PC-3 (cell line): Measurements from ENCODE around the gene TLNRD1. TPM values are rescaled to one million over a fixed set of nuclear protein-coding genes. Genes with fewer than 3 reads are reported as not detected.

Experiments
- ATAC-seq: fragments of 200-7000 bp; cut with Tn5 transposase; 2 replicates; pipeline ENCODE4 v1.9.1; 2020; ENCODE audit warnings: mild to moderate bottlenecking, moderate library complexity
- BruUV-seq: library from RNA; stranded (reverse); fragments of 400-500 nt; replicated peaks from 2 replicates; lab custom pipeline; 2021; lab: Mats Ljungman, UMichigan
- CTCF ChIA-PET: fragments of 300-600 bp; sonication (Branson Sonifier 250); formaldehyde crosslinking; loops from one replicate; lab custom pipeline; 2022; ENCODE audit warnings: antibody characterized with exemption; lab: Charles Lee
- POLR2A ChIA-PET: fragments of 300-600 bp; sonication (Branson Sonifier 250); formaldehyde crosslinking; loops from one replicate; lab custom pipeline; 2022; ENCODE audit warnings: antibody characterized with exemption; ENCODE audit not compliant: unreplicated experiment; lab: Charles Lee
- DNase-seq: peaks from one replicate; pipeline ENCODE4 v3.0.0-alpha.2; 2015
- H2AFZ ChIP-seq: fragments of 300-600 bp; sonication (generic); 2 replicates; pipeline ENCODE4 v1.6.0; 2016; ENCODE audit warnings: antibody characterized with exemption, low read length
- H3F3A ChIP-seq: fragments of 300-600 bp; sonication (generic); one replicate; pipeline ENCODE4 v1.6.0; 2017; ENCODE audit warnings: antibody characterized with exemption, low read length, control low read depth, mild to moderate bottlenecking; ENCODE audit not compliant: unreplicated experiment
- H3K27ac ChIP-seq: fragments of 300-600 bp; sonication (generic); 2 replicates; pipeline ENCODE4 v1.5.1; 2016; ENCODE audit warnings: mild to moderate bottlenecking, low read length
- H3K27me3 ChIP-seq: fragments of 300-600 bp; sonication (generic); 2 replicates; pipeline ENCODE4 v1.6.1; 2016; ENCODE audit warnings: low read length, mixed read lengths
- H3K36me3 ChIP-seq: fragments of 300-600 bp; sonication (generic); 2 replicates; pipeline ENCODE4 v1.6.1; 2016; ENCODE audit warnings: low read depth, mixed run types, low read length, mixed read lengths
- H3K4me1 ChIP-seq: fragments of 300-600 bp; sonication (generic); 2 replicates; pipeline ENCODE4 v1.5.1; 2016; ENCODE audit warnings: low read length; ENCODE audit not compliant: insufficient read depth
- H3K4me2 ChIP-seq: fragments of 300-600 bp; sonication (generic); 2 replicates; pipeline ENCODE4 v1.6.0; 2016; ENCODE audit warnings: low read length
- H3K4me3 ChIP-seq: fragments of 300-600 bp; sonication (generic); 2 replicates; pipeline ENCODE4 v1.5.1; 2016; ENCODE audit warnings: mild to moderate bottlenecking, low read length, mixed read lengths
- H3K79me2 ChIP-seq: fragments of 300-600 bp; sonication (generic); 2 replicates; pipeline ENCODE4 v1.6.1; 2017; ENCODE audit warnings: low read length, mixed read lengths
- H3K9ac ChIP-seq: fragments of 300-600 bp; sonication (generic); 2 replicates; pipeline ENCODE4 v1.6.0; 2016; ENCODE audit warnings: mild to moderate bottlenecking, low read length
- H3K9me2 ChIP-seq: fragments of 300-600 bp; sonication (generic); replicated peaks from 2 replicates; pipeline ENCODE4 v1.6.1; 2016; ENCODE audit warnings: mixed run types, low read length, mixed read lengths
- H3K9me3 ChIP-seq: fragments of 300-600 bp; sonication (generic); 2 replicates; pipeline ENCODE4 v1.6.1; 2016; ENCODE audit warnings: low read length, mixed read lengths
- H4K20me1 ChIP-seq: fragments of 300-600 bp; sonication (generic); 2 replicates; pipeline ENCODE4 v1.6.1; 2016; ENCODE audit warnings: low read length, mixed read lengths
- CTCF ChIP-seq: fragments of 300-600 bp; sonication (generic); conservative IDR thresholded peaks from 2 replicates; pipeline ENCODE4 v1.5.1; 2017; ENCODE audit warnings: antibody characterized with exemption, low read depth, mild to moderate bottlenecking, low read length
- EZH2 ChIP-seq: fragments of 300-600 bp; sonication (generic); IDR thresholded peaks from one replicate; pipeline ENCODE4 v1.6.1; 2017; ENCODE audit warnings: antibody characterized with exemption, mild to moderate bottlenecking, low read length; ENCODE audit not compliant: unreplicated experiment
- EZH2phosphoT487 ChIP-seq: fragments of 300-600 bp; sonication (generic); IDR thresholded peaks from 2 replicates; pipeline ENCODE4 v1.6.1; 2018; ENCODE audit warnings: mild to moderate bottlenecking, antibody characterized with exemption, low read length, borderline replicate concordance
- intact Hi-C: fragments of 100-400 bp; cut with micrococcal nuclease; formaldehyde crosslinking; loops from 2 replicates; pipeline ENCODE4 v1.9.0; 2023
- total RNA-seq: library from RNA; depleted of rRNA; stranded (reverse); fragments of >200 nt; gene quantifications from 2 replicates; pipeline ENCODE4 v1.2.3, GENCODE V29; 2014

TLNRD1 gene
- total RNA-seq, 1 experiment from 2014 or later: 17.8 TPM

DNA sequence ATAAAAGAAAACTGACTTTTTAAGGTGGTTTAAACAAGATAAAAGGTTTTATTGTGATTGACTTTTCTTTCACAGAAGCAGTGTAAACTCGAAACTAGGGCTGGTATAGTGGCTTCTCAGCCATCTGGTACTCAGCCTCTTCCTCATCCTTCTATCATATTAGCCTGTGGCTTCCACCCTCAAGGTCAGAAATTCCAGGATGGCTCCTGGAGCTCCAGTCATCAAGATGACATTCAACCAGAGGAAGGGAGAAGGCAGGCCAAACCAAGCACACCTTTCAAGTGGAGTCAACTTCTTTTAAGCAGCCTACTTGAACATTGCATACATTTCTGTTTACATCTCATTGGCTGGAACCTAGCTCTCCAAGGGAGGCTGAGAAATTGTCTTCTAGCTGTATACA is 9.8 kb upstream of the TLNRD1 start:
- Histone ChIP-seq H3K9ac (no peak overlapping the region), H3K9me2 (no peaks in the 10 kb centered on the region), H3K27me3 (no peaks in the 10 kb centered on the region), H2AFZ (no peak overlapping the region), H3K4me1 (peaks cover 28% of the 10 kb centered on the region), H3K79me2 (peaks cover 36% of the 10 kb centered on the region), H3K9me3 (no peaks in the 10 kb centered on the region), H3K27ac (no peak overlapping the region), H3K4me3 (no peak overlapping the region), H3K4me2 (no peak overlapping the region), H3F3A (no peaks in the 10 kb centered on the region), H4K20me1 (peaks cover 22% of the 10 kb centered on the region; the same call in 1 of the 2 replicates), H3K36me3 (no peaks in the 10 kb centered on the region; the same call in 1 of the 2 replicates)
- ATAC-seq: no peak
- BruUV-seq: no TSS peak
- TF ChIP-seq CTCF (no peak), EZH2phosphoT487 (no peak), EZH2 (no peak)
- ChIA-PET POLR2A (no interaction called here), CTCF (no interaction called here)
- no peak for DNase-seq
- intact Hi-C loops: no loop called here

DNA sequence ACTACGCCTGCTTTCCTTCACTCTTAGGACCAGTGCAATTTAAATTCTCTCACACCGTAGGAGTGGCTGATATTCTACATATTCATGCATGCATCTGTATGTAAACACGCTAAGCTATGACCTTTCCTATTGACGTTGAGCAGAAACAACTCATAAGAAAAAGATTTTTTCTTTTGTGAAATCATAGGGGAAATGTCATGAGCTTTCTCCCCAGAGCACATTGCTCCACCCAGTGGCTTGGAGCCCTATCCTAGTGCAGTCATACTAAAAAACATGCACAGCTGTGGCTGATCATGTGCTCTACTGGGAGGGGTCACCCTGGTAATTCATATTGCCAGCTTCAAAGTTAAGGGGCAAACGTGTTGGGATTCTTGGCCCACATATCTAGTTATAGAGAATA is 9.3 kb upstream of the TLNRD1 start:
- Histone ChIP-seq H3K27me3 (no peaks in the 10 kb centered on the region), H3K27ac (no peak overlapping the region), H3K9me2 (no peaks in the 10 kb centered on the region), H2AFZ (no peak overlapping the region), H3K36me3 (no peaks in the 10 kb centered on the region), H3K9ac (no peak overlapping the region), H3K4me2 (no peak overlapping the region), H3K79me2 (peaks cover 32% of the 10 kb centered on the region), H3K9me3 (no peaks in the 10 kb centered on the region), H3F3A (no peaks in the 10 kb centered on the region), H3K4me1 (peaks cover 28% of the 10 kb centered on the region), H4K20me1 (peaks cover 22% of the 10 kb centered on the region; the same call in 1 of the 2 replicates), H3K4me3 (no peak overlapping the region)
- ATAC-seq (no peak), DNase-seq (peak; percentile 17)
- BruUV-seq: no TSS peak
- CTCF ChIA-PET: no interaction called here
- TF ChIP-seq CTCF (no peak), EZH2 (no peak), EZH2phosphoT487 (no peak)
- intact Hi-C loops: no loop called here
- POLR2A ChIA-PET: no interaction called here

DNA sequence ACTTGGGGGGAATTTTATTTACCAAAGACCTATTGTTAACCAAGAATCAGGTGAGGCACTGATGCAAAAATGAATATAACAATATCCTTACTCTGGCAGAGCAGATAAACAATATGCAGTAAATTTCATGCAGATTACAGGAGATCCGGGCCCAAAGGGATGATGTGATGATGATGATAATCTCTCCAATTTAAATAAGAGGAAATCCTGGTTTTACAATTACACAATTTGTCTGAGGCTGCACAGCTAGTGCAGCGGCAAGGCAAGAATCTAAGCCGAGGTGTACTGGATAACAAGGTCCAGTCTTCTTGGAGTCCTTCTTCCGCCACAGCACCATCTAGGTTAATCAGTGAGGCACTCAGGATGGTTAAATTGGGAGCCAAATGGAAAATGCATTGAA is 8.7 kb upstream of the TLNRD1 start:
- Histone ChIP-seq H3K36me3 (no peaks in the 10 kb centered on the region), H3K9me2 (no peaks in the 10 kb centered on the region), H3K9ac (no peak overlapping the region), H3K4me3 (no peak overlapping the region), H2AFZ (no peak overlapping the region), H4K20me1 (peaks cover 17% of the 10 kb centered on the region; the same call in 1 of the 2 replicates), H3F3A (no peaks in the 10 kb centered on the region), H3K79me2 (peaks cover 26% of the 10 kb centered on the region), H3K27me3 (no peaks in the 10 kb centered on the region), H3K4me2 (no peak overlapping the region), H3K27ac (no peak overlapping the region), H3K9me3 (no peaks in the 10 kb centered on the region), H3K4me1 (peaks cover 22% of the 10 kb centered on the region)
- ChIA-PET CTCF (no interaction called here), POLR2A (no interaction called here)
- BruUV-seq: no TSS peak
- no peak for DNase-seq
- TF ChIP-seq EZH2 (no peak), CTCF (no peak), EZH2phosphoT487 (no peak)
- ATAC-seq: no peak
- intact Hi-C loops: no loop called here
